ENCODE measurements around the gene HAT1. TPM values are rescaled to one million over a fixed set of nuclear protein-coding genes. Genes with fewer than 3 reads are reported as not detected.

HAT1 gene
- total and polyA plus RNA-seq, 2 of the 4 experiments (the other 2 are of a cell fraction) = 24.4 to 42.1 TPM

- Histone ChIP-seq H3K14ac (replicated peaks; ENCODE audit: low read depth, low read length) (no peak overlapping the region), H3K18ac (ENCODE audit: low read depth, low read length) (no peak overlapping the region), H3K36me3 (ENCODE audit: control insufficient read depth, insufficient read depth, low read length) (no peaks in the 10 kb centered on the region; the same call in 1 of the 2 replicates), H3K27me3 (ENCODE audit: control insufficient read depth, insufficient read depth, low read length) (no peaks in the 10 kb centered on the region), H3K79me1 (ENCODE audit: low read depth in 1 of 2, low read length in 2 of 2) (peaks cover 16 to 29% of the 10 kb centered on the region in 2 experiments; a peak in 3 of 4 replicates), H2BK5ac (ENCODE audit: low read depth, low read length, poor library complexity, severe bottlenecking) (no peak overlapping the region), H4K20me1 (ENCODE audit: insufficient read depth, low read length) (no peaks in the 10 kb centered on the region), H4K5ac (ENCODE audit: low read depth, low read length) (no peak overlapping the region), H2BK120ac (ENCODE audit: low read depth, low read length) (no peak overlapping the region), H3K23ac (ENCODE audit: low read depth, low read length) (no peak overlapping the region), H3K9me3 (ENCODE audit: control insufficient read depth, insufficient read depth, low read length) (no peaks in the 10 kb centered on the region), H3K56ac (ENCODE audit: extremely low read depth, insufficient read depth, low read length) (no peak overlapping the region), H4K91ac (ENCODE audit: insufficient read depth, low read depth, low read length) (no peak overlapping the region), H2AK9ac (replicated peaks; ENCODE audit: low read depth, low read length, poor library complexity) (no peak overlapping the region), H2AFZ (replicated peaks; ENCODE audit: low read length, poor library complexity) (no peak overlapping the region), H3K4ac (ENCODE audit: low read depth, low read length) (no peak overlapping the region), H3K27ac (ENCODE audit: insufficient read depth, low read length) (no peak overlapping the region), H3K4me2 (ENCODE audit: low read depth, low read length) (no peak overlapping the region), H4K8ac (ENCODE audit: low read depth in 2 of 2, low read length in 2 of 2) (no peak overlapping the region), H3K9me1 (ENCODE audit: insufficient read depth, low read length) (peaks cover 6% of the 10 kb centered on the region), H3K9ac (ENCODE audit: low read depth, low read length) (no peak overlapping the region), H3K4me3 (ENCODE audit: insufficient read depth, low read depth, low read length) (no peak overlapping the region), H2BK15ac (ENCODE audit: low read depth, low read length) (no peak overlapping the region), H3K4me1 (ENCODE audit: control insufficient read depth, insufficient read depth, low read length) (peaks cover 11% of the 10 kb centered on the region), H2BK20ac (ENCODE audit: low read depth, low read length) (no peak overlapping the region), H2AK5ac (ENCODE audit: low read depth, low read length) (no peak overlapping the region)
- ChIA-PET CTCF (no interaction called here), POLR2A (ENCODE audit: unreplicated experiment) (no interaction called here)
- DNase-seq = no peak
- intact Hi-C loops (cut with micrococcal nuclease) (no loop called here), in situ Hi-C loops (cut with MboI; ENCODE audit: low sequenced_read_pairs) (no loop called here), dilution Hi-C loops (cut with HindIII; ENCODE audit: low sequenced_read_pairs, unreplicated experiment) (no loop called here)
- no peak for TF ChIP-seq SMC3 (IDR thresholded peaks at IDR 0.05; ENCODE audit: low read depth, low read length)
- no peak for TF ChIP-seq CTCF (conservative IDR thresholded peaks at IDR 0.05; ENCODE audit: low read depth, low read length)
- no peak for TF ChIP-seq RCOR1 (IDR thresholded peaks at IDR 0.05; ENCODE audit: insufficient replicate concordance, low read length)
- TF ChIP-seq CEBPB (IDR thresholded peaks at IDR 0.05; ENCODE audit: low read depth, low read length) = no peak
- no peak for TF ChIP-seq POLR2A (IDR thresholded peaks at IDR 0.05; ENCODE audit: low read depth, low read length)
- TF ChIP-seq BHLHE40 (IDR thresholded peaks at IDR 0.05; ENCODE audit: low read depth, low read length) = no peak
- no peak for TF ChIP-seq MXI1 (IDR thresholded peaks at IDR 0.05; ENCODE audit: borderline replicate concordance, low read depth, low read length)
- no peak for TF ChIP-seq RFX5 (IDR thresholded peaks at IDR 0.05; ENCODE audit: low read depth, low read length)
- TF ChIP-seq MAZ (IDR thresholded peaks at IDR 0.05; ENCODE audit: borderline replicate concordance, low read depth, low read length) = no peak
- no peak for ATAC-seq (ENCODE audit: low read depth)
- WGBS, 2 experiments (ENCODE audit: extremely low coverage in 2 of 2, insufficient read length in 1 of 2) = no CpG with 5 or more reads among the region's 2 CpGs
- BruUV-seq (replicated peaks) = no TSS peak
These were observed 40.9 kb downstream of the HAT1 start for GRCh38 chr2:171963198-171963597.

Data from IMR-90 (cell line).